C4-2B (cell line): ENCODE measurements around the gene CYB5B.
A peak's percentile ranks its signal among the peaks of the same experiment; 100 is the strongest.

Source experiments
- ZFX ChIP-seq: fragments of 450-650 bp; IDR thresholded peaks from 2 replicates; pipeline ENCODE4 v1.6.1; 2017
- TF ChIP-seq, protein P1 (sequence below): fragments of 450-650 bp; conservative IDR thresholded peaks from 2 replicates; pipeline ENCODE4 v1.5.1; 2017; ENCODE audit warnings: mild to moderate bottlenecking

GRCh38 chr16:69424053-69424934, at the start of gene CYB5B:
- TF ChIP-seq, protein P1, sequence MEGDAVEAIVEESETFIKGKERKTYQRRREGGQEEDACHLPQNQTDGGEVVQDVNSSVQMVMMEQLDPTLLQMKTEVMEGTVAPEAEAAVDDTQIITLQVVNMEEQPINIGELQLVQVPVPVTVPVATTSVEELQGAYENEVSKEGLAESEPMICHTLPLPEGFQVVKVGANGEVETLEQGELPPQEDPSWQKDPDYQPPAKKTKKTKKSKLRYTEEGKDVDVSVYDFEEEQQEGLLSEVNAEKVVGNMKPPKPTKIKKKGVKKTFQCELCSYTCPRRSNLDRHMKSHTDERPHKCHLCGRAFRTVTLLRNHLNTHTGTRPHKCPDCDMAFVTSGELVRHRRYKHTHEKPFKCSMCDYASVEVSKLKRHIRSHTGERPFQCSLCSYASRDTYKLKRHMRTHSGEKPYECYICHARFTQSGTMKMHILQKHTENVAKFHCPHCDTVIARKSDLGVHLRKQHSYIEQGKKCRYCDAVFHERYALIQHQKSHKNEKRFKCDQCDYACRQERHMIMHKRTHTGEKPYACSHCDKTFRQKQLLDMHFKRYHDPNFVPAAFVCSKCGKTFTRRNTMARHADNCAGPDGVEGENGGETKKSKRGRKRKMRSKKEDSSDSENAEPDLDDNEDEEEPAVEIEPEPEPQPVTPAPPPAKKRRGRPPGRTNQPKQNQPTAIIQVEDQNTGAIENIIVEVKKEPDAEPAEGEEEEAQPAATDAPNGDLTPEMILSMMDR, result no peak
- peak; percentile 50; the same call in 1 of the 2 replicates for TF ChIP-seq ZFX
